T-helper 2 cell (primary cell): Measurements from ENCODE around the gene GNL3L.
"Not testable (repeated sequence)": the region's sequence is repeated elsewhere in the genome, so short reads cannot be mapped to it uniquely, and the experiment has no call there.

ENCODE experiments used
- DNase-seq, 5 experiments: peaks; one replicate each; pipeline versions ENCODE4 v3.0.0 to v3.0.0-alpha.2; 2012 to 2022
- total RNA-seq, 2 donors: gene quantifications; one replicate each; lab custom pipeline; 2026; lab: John Stamatoyannopoulos, UW

Gene GNL3L
- 59.2 to 72.5 reads per million in 2 donors for total RNA-seq

GRCh38 chrX:54529552-54530356 lies at the start of gene GNL3L:
GNL3L (plus strand) TSS chrX:54530219; CDS start chrX:54532567, 2,348 bp downstream.
- DNase-seq = peak; percentile 45 to 89 (median 67)

- no peak for DNase-seq
Measured at GRCh38 chrX:54482839-54483593, 47.0 kb upstream of the GNL3L start.

- DNase-seq = no peak
Measured at GRCh38 chrX:54483946-54484345, 46.1 kb upstream of the GNL3L start.

DNA sequence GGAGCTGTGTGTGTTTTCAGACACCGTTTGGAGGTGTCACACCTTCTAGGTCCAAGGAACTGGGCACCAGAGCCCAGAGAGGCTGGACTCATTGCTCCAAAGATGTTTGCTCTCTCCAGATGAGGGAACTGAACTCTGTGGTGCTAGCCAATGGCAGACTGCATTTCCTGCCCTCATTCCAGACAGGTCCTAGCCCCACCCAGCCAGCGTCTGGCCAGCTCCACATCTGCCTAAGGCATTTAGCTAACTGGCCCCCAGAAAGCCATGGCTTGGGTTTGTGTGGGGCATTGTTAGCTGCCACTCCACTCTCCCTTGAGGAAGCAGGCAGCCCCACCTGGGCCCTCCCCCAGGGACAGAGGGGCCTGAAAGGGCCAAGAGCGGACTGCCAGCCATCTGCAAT lies 45.4 kb upstream of the GNL3L start:
- no peak for DNase-seq

- not testable (repeated sequence) for DNase-seq
Measured at GRCh38 chrX:54489819-54490218, 40.2 kb upstream of the GNL3L start.

GRCh38 chrX:54492340-54492739 lies 37.7 kb upstream of the GNL3L start:
- no peak for DNase-seq

DNA sequence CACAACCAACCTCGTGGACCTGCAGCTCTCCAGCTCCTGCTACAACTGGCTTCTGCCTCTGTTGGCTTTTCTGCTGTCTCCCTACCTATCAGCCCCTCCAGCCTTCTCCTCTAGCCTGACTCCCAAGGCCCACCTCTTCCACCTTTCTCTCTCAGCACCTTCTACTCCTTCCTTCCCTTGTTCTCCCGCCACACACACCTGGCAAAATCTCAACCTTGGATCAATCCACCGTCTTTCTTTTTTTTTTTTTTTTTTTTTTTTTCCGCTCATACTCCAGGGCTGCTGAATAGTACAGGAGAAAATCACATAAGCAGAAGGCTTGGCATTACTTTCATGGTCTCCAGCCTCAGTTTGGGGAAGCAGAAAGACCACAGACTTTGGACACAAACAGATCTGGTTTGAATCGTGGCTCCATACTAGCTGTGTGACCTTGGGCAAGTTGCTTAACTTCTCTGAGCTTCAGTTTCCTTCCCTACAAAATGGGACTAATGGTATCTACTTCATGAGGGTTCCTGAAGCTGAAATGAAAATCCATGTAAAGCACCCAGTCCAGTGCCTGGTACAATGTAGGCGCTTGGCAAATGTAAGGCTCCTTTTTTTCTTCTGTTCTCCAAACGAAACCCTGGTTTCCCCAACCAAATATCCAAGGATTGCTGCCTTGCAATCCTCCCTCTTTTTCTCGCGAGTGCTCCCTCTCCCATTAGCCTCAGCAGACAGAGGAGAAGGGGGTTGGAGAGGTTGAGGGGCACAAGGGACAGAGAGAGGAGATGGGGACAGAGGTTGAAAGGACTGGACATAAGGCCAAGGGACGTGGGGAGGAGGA lies 35.6 kb upstream of the GNL3L start:
- DNase-seq = no peak

- no peak for DNase-seq
Measured at GRCh38 chrX:54494989-54495813, 34.8 kb upstream of the GNL3L start.

GRCh38 chrX:54495814-54496516 lies 34.1 kb upstream of the GNL3L start, which contains the start of gene FGD1:
FGD1 (minus strand) TSS chrX:54496234; CDS start chrX:54495432, 802 bp downstream.
- peak in 3 of 5 experiments; percentile 5 to 11 (median 7) for DNase-seq

DNA sequence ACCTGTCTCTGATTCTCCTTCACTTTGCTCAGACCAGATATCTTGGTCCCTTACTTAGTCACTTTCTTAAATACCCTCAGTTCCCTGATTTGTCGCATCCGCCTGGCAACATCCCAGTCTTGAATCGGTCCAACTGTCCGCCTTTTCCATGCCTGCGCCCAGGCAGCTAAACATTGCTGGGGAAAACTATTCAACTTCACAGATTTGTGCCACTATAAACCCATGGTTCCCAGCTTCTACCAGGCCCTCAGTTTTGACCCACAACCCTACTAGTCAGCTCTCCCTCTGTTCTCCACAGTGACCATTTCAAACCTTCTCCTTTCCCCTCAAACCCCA lies 33.5 kb upstream of the GNL3L start:
- no peak for DNase-seq

GRCh38 chrX:54496936-54497335 lies 33.1 kb upstream of the GNL3L start:
- DNase-seq = no peak

- DNase-seq = no peak
Measured at GRCh38 chrX:54509400-54509799, 20.6 kb upstream of the GNL3L start.

DNA sequence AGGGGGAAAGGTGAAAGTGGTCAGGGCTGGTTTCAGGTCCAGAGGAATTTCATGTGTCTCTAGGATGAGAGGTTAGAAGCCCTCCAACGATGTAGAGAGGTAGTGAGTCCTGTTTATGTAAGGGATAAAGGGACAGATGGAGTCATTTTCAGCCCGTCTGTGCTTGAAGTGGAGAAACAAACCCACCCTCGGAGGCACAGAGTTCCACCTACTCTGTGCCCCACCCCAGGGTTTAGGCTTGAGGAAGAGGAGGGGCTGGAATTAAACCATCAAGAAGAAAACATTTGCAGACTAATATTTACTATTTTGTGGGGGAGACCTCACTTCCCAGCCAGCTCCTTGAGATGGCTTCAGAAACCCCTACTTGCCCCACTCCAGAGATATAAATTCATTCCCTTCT lies 868 bp upstream of the GNL3L start:
- DNase-seq = no peak

- DNase-seq = peak in 1 of 5 experiments; percentile 16
Measured at GRCh38 chrX:54530357-54530900, 410 bp downstream of the GNL3L start.

GRCh38 chrX:54534271-54534670 lies 4.3 kb downstream of the GNL3L start:
- DNase-seq = no peak

GRCh38 chrX:54540289-54540688 lies 10.3 kb downstream of the GNL3L start:
- no peak for DNase-seq

DNA sequence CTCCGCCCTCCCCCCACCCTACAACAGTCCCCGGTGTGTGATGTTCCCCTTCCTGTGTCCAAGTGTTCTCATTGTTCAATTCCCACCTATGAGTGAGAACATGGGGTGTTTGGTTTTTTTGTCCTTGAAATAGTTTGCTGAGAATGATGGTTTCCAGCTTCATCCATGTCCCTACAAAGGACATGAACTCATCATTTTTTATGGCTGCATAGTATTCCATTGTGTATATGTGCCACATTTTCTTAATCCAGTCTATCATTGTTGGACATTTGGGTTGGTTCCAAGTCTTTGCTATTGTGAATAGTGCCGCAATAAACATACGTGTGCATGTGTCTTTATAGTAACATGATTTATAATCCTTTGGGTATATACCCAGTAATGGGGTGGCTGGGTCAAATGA lies 12.2 kb downstream of the GNL3L start:
- DNase-seq = not testable (repeated sequence)

DNA sequence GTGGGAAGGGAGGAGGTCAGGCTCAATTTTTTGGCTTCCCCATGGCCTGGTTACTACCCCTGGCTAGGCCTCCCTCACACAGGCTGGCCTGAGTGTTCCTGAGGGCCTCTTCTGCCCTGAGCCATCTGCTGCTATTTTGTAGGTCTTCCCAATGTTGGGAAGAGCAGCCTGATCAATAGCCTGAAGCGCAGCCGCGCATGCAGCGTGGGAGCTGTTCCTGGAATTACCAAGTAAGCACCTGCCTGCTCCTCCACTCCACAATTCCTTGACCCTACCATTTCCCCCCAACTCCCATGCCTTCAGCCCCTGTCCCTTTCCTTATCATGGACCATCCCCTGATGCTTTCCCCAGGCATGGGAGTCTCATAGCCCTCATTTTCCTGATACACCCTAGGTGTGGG lies 20.8 kb downstream of the GNL3L start:
- no peak for DNase-seq

DNA sequence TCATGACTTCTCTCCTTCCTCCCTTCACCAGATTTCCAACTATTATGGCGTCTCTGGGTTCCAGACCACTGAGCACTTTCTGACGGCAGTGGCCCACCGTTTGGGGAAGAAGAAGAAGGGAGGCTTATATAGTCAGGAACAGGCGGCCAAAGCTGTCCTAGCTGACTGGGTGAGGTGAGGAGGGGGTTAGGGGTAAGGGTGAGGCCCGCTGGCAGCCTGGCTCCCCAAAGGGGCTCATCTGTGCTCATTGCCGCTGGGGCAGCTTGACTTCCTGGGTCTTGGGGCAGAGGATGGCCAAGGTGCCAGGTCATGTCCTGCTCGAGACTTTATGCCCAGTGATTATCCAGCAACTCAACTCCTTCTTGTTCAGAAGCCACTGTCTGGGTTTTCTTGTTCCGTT lies 21.8 kb downstream of the GNL3L start:
- no peak for DNase-seq

- DNase-seq = not testable (repeated sequence)
Measured at GRCh38 chrX:54555006-54555405, 25.0 kb downstream of the GNL3L start.

DNA sequence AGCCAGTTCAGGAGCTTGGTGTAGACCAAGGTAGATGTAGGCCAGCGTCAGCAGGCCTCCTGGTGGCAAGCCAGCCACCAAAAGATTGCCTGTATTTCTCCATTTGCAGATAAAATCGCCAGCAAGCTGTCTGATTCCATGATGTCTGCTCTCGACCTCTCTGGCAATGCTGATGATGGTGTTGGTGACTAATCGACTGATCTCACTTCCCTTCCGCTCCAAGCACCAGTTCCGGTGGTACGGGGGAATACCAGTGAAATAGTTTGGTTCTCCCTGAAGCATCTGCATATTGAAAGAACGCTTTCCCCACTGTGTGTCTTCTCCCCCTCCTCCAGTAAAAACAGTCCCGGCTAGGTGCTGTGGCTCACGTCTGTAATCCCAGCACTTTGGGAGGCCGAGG lies 30.4 kb downstream of the GNL3L start:
- DNase-seq = no peak
